Activated CD4-positive, alpha-beta T cell treated with anti-CD3 and anti-CD28 coated beads, Interleukin-2, amount 50 U/mL, for 4 hours (primary cell): ENCODE measurements around the gene BAIAP2.
"Not testable (repeated sequence)": the region's sequence is repeated elsewhere in the genome, so short reads cannot be mapped to it uniquely, and the experiment has no call there.

Source experiments
- DNase-seq, 2 experiments: peaks; one replicate each; pipeline ENCODE4 v3.0.0-alpha.2; 2020

BAIAP2 gene

DNA sequence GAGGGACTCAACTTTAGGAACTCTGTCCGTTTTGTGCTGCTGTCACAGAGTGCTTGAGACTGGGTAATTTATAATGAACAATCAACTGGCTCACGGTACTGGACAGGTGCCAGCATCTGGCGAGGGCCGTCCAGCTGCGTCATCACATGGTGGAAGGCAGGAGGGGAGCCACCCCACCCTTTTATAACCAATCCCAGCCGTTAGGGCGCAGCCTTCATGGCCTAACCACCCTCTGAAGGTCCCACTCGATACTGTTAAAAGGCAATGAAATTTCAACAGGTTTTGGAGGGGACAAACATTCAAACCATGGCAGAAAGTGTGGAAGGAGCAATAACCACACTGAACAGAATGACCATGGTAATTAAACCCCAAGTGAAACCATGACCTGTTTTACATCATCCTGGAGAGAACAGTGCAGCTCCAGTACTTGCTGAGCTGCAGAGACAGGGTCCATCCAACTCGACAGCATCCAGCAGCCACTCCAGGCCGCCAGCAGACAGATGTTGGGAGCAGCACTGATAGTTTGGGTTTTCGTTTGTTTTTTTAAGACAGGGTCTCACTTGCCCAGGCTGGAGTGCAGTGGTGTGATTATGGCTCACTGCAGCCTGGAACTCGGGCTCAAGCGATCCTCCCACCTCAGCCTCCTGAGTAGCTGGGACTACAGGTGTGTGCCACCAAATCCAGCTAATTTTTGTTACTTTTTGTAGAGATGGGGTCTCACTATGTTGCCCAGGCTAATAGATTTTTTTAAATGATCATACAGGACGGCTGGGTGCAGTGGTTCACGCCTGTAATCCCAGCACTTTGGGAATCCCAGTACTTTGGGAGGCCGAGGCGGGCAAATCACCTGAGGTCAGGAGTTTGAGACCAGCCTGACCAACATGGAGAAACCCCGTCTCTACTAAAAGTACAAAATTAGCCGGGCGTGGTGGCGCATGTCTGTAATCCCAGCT, 32.3 kb upstream of the BAIAP2 start:
- no peak for DNase-seq

DNA sequence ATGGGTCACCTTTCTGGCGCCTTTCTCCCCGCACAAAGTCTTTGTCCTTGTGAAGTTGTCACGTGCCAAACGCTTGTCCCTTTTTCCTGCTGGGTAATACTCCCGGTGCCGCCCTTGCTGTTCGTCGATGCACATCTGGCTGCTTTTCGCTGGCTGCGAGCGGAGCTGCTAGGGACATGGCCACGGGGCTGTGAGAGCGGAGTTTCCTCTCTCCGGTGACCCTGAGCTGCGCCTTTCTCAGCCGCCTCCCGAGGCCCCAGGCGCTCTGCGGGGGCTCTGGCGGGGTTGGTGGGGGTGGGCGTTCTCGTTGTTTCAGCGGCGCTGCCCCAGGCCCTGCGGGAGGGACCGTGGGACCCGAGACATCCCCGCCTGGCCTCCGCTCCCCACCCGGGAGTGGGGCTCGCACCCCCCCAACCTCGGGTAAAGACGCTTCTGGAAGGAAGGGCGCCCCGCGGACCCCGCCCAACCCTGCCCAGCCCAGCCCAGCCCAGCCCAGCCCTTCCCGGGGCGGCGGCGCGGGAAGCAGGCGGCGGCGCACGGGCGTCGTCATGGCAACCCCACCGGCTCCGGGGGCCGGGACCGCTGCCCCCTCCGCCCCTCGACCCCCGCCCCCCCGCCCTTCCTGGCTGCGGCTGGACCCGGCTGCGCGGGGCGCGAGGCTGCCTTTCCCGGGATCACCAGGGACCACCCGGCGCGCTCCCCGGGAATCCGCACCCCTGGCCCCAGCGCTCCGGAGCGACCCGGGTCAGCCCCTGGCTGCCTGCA, 31.1 kb upstream of the BAIAP2 start:
- DNase-seq, result no peak

DNA sequence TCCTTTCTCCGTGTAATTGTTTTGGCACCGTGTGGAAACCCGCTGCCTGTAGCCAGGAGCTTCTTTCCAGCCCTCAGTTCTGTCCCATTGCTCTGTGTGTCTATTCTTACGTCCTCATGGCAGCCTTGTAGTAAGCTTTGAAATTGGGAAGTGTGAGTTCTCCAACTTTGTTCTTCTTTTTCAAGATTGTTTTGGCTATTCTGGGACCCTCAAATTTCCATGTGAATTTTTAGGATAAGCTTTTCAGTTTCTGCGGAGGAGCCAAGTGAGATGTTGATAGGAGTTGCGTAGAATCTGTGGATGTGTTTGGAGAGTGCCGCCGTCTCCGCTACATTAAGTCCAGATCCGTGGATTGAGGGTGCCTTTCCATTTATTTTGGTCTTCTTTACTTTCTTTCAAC, 28.1 kb upstream of the BAIAP2 start:
- no peak for DNase-seq

DNA sequence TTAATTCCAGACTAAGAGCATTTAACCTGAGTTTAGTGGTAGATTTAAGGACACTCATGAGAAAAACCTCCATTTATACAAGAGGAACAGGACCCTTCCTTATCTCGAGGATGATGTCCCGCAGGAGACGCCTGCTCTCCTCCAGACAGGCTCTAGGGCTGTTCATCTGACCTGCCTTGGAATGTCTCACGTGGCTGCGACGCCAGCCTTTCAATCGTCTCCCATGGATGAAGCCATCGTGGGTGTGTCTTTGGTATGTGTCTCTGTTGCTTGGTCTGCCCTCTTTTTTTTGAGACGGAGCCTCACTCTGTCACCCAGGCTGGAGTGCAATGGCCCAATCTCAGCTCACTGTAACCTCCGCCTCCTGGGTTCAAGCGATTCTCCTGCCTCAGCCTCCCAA, 26.8 kb upstream of the BAIAP2 start:
- DNase-seq, result no peak

DNA sequence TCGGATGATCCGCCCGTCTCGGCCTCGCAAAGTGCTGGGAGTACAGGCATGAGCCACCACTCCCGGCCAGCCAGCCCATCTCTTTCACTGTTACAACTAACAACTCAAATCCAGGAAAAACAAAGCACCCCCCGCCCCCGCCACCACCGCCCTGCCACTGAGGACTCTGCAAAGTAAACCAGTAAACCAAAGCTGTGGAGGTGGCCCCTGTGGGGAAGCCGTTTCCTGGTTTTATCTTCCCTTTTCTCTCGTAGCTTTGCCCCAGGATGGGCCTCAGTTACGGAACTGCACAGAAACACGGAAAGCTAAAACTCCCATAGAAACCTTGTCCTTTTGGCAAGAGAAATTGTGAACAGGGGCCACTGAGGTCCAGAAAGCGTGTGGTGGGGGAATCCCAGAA, 25.8 kb upstream of the BAIAP2 start:
- no peak for DNase-seq

DNA sequence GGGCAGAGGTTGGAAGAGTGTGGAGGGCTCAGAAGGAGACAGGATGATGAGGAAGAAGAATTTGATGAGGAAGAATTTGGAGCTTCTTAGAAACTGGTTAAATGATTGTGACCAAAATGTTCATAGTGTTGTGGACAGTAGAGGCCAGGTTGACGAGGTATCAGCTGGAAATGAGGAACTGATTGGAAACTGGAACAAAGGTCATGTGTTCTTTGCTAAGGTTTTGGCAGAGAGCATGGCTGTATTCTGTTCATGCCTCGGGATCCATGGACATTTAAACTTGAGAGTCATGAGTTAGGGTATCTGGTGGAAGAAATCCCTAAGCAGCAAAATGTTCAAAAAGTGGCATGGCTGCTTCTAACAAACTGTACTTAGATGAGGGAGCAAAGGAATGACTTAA, 24.0 kb upstream of the BAIAP2 start:
- DNase-seq, result no peak

DNA sequence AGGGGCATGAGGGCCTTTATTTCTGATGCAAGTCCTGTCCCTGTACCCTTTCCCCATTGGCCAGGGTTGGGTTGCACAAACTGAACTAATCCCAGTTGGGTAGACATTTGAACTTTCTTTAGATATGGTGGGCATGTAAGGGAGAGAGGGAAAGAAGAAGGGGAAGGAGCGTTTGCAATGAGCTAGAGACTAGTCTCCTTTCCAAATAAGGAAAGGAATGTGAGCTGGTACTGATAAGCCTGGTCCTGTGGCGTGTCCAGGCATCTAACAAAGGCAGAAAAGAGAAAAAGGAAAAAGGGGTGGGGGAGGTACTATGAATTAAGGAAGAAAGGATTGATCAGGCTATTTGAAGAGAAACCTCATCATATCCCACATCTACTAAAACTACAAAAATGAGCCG, 23.0 kb upstream of the BAIAP2 start:
- no peak for DNase-seq

DNA sequence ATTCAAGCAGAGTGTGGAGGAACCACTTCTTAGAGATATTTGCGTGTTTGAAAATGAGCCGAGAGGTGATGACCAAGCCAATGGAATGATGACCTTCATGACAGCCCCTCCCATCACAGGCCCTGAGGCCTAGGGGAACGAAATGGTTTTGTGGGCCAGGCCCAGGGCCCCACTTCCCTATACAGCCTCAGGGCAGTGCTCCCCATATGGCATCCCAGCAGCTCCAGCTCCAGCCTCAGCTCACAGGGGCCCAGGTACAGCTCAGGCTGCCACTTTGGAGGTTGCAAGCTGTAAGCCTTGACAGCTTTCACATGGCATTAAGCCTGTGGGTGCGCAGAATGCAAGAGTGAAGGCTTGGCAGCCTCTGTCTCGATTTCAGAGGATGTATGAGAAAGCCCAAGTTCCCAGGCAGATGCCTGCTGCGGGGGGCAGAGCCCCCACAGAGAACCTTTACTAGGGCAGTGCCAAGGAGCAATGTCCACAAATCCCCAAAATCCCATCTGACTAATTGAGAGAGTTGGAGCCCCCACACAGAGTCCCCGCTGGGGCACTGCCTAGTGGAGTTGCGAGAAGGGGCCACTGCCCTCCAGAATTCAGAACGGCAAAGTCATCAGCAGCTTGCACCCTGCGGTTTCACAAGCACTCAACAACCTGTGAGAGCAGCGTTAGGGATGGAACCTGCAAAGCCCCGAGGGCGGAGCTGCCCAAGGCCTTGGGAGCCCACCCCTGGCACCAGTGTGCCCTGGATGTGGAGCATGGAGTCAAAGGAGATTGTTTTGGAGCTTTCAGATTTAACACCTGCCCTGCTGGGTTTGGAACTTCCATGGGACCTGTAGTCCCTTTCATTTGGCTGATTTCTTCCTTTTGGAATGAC, 22.1 kb upstream of the BAIAP2 start:
- no peak for DNase-seq

DNA sequence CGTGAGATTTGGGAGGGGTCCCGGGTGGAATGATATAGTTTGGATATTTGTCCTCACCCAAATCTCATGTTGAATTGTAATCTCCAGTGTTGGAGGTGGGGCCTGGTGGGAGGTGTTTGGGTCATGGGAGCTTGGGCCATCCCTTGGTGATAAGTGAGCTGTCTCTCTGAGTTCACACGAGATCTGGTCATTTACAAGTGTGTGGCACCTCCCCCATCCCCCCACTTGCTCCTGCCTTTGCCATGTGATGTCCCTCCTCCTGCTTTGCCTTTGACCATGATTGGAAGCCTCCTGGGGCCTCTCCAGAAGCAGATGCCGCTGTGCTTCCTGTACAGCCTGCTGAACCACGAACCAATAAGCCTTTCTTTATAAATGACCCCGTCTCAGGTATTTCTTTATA, 21.3 kb upstream of the BAIAP2 start:
- DNase-seq, result no peak

DNA sequence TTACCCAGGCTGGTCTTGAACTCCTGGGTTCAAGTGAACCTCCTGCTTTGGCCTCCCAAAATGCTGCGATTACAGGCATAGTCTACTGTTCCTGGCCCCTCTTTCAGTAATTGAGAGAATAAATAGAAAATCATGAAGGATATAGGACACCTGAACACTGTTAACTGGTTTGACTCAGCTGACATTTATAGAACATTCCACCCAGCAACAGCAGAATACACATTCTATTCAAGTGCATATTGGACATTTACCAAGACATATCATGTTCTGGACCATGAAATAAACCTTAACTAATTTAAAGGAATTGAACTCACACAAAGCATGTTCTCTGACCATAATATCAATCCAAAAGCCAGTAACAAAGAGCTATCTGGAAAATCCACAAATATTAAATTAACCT, 19.8 kb upstream of the BAIAP2 start:
- no peak for DNase-seq

DNA sequence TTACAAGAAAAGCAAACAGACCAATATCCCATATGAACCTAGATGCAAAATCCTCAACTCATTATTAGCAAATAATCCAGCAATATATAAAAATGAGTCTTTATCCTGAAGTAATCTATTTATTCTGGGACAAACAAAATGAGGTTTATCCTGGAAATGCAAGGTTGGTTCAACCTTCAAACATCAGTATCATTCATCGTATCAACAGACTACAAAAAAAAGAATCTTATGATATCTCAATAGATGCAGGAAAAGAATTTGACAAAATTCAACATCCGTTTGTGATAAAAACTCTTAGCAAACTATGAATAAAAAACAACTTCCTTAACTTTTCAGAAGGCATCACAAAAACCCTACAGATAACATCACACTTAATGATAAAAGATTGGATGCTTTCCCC, 18.4 kb upstream of the BAIAP2 start:
- DNase-seq, result no peak

DNA sequence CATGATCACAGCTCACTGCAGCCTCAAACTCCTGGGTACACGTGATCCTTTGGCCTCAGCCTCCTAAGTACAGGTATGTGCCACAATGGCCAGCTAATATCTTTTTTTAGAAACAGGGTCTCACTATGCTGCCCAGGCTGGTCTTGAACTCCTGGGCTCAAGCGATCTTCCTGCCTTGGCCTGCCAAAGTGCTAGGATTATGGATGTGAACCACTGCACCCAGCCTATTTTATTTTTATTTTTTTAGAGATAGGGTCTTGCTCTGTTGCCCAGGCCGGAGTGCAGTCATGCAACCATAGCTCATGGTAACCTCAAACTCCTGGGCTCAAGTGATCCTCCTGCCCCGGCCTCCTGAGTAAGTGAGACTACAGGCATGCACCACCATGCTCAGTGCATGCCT, 17.6 kb upstream of the BAIAP2 start:
- DNase-seq, result not testable (repeated sequence)

DNA sequence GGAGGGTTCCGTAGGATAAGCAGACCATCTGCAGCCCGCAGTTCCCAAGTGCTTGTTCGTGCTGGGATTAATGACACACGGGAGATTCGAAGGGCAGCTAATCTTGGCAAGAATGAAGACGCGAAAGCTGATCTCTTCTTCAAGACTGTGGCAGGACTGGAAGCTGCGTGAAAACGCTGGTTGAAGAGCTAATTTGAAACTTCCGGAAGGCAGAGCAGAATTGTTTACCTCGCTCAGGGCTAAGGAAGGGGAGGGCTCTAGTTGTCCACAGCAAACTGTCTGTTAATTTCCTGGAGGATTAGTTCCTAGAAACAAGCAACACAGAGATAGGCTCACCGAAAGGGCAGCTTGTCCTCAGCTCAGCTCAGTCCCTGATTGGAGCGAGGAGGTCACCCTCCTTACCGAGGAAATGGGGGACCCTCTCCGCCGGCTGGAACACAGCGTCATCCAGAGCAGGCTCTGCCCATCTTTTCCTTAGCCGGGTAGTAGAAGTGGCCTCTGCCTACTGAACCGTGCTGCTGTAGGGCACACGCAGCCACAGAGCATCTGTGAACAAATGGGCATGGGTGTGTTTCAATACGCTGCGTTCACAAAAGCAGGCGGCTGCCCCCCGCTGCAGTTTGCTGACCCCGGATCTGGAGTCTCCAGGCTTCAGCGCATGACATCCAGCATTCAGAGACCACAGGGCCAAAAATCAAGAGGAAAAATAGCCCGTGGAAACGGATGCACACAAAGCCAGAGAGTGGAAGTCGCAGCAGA, 16.7 kb upstream of the BAIAP2 start:
- no peak for DNase-seq

DNA sequence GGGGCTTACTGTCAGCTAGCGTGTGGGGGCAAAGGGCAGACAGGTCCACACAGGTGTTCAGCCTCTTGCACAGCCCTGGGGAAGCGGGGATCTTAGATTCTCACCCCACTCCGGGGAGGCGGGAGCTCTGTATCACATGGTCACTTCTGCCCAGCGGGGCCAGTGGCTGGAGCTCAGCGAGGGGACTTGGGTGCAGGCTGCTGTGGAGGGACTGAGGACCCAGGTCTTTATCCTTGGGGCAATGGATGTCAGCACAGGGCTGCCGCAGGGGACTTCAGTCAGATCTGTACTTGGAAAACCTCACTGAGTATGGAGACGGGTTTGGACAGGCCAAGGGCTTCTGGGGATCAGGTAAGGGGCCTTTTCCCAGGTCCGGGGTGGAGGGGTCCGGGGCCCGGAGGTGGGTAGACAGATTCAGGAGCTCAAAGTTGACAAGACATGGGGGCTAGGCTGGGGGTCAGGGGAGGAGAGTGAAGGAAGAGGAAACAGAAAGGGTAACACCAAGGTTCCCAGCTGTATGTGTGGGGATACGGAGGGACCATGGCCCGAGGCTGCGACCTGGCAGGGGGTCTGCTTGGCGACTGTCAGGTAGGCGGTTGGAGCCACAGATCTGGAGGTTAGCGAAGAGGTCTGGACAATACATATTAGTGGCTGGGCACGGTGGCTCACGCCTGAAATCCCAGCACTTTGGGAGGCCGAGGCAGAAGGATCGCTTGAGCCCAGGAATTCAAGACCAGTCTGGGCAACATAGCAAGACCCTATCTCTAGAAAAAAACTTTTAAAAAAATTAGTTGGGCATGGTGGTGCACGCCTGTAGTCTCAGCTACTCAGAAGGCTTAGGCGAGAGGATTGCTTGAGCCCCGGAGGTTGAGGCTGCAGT, 15.1 kb upstream of the BAIAP2 start:
- DNase-seq, result no peak

DNA sequence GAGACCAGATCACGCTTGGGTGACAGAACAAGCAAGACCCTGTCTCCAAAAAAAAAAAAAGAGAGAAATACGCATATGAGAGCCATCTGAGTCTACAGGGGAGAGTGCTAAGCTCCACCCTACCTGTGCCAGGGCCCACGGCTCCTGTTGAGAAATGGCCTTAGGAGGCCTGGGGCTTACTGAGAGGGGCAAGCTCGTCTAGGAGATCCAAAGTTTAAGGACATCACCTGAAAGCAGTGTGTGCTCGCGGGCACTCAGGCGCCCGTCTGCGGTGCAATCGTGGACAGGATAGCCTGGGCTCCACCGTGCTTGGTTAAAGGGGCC, 14.5 kb upstream of the BAIAP2 start:
- DNase-seq, result no peak

DNA sequence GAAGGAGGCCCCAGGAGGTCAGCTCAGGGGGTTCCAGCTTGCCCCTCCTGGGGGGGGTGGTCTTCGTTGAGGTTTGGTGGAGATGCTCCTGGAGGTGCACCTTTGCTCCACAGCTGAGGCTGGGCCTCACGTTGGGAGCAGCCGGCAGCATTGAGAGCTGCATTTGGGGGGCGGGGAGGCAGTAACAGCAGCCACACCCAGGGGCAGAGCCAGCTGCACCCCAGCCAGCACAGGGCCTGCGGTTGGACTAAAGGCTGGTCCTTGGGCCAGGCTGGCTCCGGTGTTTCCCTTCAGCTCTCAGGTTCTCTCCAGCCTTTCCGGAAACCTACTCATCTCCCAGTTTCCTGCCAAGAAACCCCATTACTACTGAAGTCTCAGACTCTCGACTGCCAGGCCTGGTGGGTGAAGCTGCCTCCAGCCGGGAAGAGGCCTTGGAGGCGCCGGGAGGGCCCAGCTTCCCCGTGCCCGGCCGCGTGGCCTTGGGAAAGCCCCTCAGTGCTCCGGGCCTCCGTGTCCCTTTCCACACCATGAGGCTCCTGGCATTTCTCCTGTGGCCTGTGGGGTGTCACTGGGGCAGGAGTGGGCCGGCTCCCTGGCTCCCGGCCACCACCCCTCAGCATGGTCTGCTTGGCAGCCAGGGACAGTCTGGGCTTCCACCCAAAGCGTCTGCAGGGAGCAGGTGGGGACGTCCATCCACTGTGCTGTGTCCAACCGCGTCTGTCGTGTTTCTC, 14.0 kb upstream of the BAIAP2 start:
- DNase-seq, result no peak

DNA sequence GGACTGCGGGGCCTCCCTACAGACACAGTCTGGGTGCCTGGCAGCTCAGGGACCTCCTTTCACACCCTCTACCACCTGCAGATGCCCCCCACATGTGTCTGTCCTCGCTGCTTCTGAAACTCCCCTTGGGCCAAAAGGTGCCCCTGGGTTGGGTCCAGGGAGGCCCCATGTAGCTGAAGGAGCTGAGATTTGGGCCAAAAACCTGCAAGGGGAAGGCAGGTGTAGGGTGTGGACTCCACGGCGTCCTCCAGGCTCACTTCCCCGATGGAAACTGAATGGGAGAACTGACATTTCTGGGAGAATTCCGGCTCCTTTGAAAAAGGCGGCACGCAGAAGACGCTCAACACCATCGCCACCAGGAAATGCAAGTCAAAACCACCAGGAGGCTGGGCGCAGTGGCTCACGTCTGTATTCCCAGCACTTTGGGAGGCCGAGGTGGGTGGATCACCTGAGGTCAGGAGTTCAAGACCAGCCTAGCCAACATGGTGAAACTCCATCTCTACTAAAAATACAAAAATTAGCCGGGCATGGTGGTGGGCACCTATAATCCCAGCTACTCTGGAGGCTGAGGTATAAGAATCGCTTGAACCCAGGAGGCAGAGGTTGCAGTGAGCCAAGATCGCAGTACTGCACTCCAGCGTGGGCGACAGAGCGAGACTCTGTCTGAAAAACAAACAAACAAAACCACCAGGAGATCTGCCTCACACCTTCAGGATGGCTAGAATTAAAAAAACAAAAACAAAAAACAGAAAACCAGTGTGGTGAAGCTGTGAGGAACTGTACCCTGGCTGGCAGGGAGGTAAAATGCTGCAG, 13.2 kb upstream of the BAIAP2 start:
- no peak for DNase-seq

DNA sequence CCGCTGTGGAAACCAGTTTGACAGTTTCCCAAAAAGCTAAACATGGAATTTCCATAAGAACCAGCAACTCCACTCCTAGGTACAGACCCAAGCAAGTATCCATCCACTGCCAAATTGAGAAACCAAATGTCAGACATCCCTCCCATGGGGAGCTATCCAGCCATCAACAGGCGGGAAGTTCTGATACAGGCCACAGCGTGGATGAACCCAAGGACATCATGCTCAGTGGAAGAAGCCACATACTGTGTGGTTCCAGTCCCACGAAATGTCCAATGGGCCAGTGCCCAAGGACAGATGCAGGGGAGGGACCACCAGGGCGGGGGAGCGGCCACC, 12.6 kb upstream of the BAIAP2 start:
- no peak for DNase-seq

DNA sequence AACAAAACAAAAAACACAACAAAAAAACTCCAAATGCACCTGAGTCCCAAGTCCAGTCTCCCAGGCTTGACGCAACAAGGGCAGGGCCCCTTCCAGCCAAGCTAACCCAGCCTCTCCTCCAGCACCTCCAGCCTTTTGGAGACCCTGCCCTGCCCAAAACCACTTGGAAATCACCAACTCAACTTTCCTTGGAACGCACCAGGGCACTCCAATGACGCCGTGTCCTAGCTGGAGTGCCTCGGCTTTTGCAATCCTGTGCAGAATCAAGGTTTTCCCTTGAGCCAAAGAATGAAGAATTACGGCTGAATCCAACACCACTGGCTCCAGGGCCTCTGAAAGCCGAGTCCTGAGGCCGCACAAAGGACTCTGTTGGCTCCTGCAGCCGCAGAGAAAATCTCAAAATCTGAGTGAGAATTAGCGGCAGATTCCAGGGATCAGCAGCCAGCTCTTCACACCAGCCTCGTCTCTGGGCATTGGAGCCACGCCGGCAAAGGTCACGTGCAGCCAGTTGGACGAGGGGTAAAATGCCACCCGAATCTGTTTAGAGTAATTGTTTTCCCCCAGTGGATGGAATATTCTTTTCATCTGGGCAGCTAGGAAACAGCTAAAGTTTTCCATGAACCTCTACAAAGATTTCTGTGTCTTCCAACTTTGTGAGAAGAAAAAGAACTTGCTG, 9.7 kb upstream of the BAIAP2 start:
- DNase-seq, result no peak

DNA sequence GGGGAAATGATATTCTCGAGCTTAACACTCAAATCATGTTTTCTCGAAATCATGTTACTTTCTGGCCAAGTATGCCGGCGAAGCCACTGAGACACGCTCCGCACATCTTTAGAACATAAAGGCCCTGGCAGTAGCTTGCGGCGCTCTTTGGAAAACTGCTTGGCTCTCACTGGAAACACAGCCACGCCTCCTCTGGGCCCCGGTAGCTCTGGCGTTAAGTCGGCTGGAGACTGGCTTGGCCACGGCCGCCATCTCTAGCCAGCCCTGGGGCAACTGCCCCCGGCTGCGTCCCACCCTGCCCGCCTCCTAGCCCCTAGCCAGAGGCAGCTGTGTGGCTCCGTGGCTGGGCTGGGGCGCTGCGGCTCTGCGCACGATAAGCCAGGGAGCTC, 9.2 kb upstream of the BAIAP2 start:
- DNase-seq, result no peak
